ENCODE data around the gene KLHL10.
"Not testable (repeated sequence)": the region's sequence is repeated elsewhere in the genome, so short reads cannot be mapped to it uniquely, and the experiment has no call there.

The KLHL10 gene

GRCh38 chr17:41829961-41830360 lies 7.7 kb upstream of the KLHL10 start:
- not testable (repeated sequence) for H3K9ac ChIP-seq (ENCODE audit: low read depth in 1 of 2, low read length in 2 of 2); H3K27ac ChIP-seq (ENCODE audit: low read depth in 2 of 2, low read length in 2 of 2); H3K4me1 ChIP-seq (ENCODE audit: control insufficient read depth in 2 of 2, insufficient read depth in 2 of 2, low read length in 2 of 2); H3K4me3 ChIP-seq (ENCODE audit: low read length in 2 of 2); H3K27me3 ChIP-seq (ENCODE audit: control insufficient read depth in 2 of 2, insufficient read depth in 2 of 2, low read length in 2 of 2); H3K9me3 ChIP-seq (ENCODE audit: control insufficient read depth in 2 of 2, low read length in 2 of 2)
- peaks cover 0 to 17% of the 10 kb centered on the region in 2 donors for H3K36me3 ChIP-seq (ENCODE audit: control insufficient read depth in 2 of 2, insufficient read depth in 2 of 2, low read length in 2 of 2)

DNA sequence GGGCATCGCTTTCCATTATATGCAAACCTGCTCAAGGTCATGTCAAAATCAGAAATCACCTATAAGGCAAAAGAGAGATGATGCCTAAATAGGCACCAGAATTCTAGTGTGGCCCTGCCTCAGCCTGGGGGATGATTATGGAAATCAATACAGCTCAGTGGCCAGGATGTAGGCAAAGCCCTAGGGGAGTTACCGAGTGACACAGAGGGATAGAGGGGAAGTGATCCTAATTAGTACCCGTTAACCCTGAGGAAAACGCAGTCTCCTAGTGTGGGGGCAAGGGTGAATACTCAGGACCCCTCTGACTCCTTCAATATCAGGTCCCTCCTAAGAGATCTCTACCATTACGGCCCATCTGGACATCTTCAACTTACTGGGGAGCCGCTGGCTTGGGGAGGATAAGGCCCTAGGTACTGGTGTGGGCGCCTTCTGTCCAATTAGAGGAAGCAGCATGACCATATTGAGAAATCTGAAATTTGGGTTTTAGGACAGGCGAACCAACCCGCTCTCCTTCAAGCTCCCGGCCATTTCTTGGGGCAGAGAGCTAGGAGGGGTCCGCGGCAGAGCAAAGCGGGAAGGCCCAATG lies 2.3 kb upstream of the KLHL10 start:
- peak overlapping the region in 1 of 2 donors; percentile 23 for H3K27ac ChIP-seq (ENCODE audit: low read depth in 2 of 2, low read length in 2 of 2)
- H3K27me3 ChIP-seq (ENCODE audit: control insufficient read depth in 2 of 2, insufficient read depth in 2 of 2, low read length in 2 of 2): no peaks in the 10 kb centered on the region
- H3K9ac ChIP-seq (ENCODE audit: low read depth in 1 of 2, low read length in 2 of 2): peak overlapping the region; percentile 52 to 71
- H3K9me3 ChIP-seq (ENCODE audit: control insufficient read depth in 2 of 2, low read length in 2 of 2): no peaks in the 10 kb centered on the region
- peak overlapping the region; percentile 62 to 79 for H3K4me3 ChIP-seq (ENCODE audit: low read length in 2 of 2)
- peaks cover 0 to 6% of the 10 kb centered on the region in 2 donors for H3K36me3 ChIP-seq (ENCODE audit: control insufficient read depth in 2 of 2, insufficient read depth in 2 of 2, low read length in 2 of 2)
- H3K4me1 ChIP-seq (ENCODE audit: control insufficient read depth in 2 of 2, insufficient read depth in 2 of 2, low read length in 2 of 2): peaks cover 3 to 7% of the 10 kb centered on the region in 2 donors

DNA sequence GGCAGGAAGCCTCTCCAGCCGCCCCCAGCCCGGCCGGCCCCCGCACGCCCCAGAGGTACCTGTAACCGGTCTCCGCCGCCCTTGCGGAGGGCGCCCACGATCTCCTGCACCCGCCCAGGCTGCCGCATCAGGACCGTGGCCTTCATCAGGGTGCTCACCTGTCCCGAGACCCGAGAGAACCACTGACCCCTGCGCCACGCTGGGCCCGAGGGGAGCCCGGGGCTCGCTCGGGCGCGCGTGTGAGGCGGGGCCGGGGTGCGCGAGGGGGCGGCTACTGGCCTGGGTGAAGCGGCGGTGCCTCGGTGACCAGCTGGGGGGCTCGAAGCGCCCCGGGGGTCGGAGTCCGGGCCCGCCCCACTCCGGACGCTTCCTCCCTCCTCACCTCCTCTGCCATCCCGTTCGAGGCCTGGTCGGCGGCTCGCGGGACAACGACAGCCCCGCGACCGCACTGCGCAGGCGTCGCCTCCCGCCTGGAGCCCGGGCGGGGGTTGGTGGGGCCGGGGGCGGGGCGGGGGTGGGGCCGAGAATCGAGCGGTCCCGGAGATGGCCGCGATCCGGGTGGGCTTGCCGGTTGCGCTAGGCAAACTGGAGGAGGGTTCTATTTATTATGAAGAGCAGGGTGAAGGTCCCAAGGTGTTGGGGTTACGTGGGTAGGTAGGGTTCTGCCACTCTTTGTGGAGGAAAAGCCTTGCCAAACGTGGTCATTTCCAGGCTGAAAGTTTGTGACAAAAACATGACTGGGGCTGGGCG lies 1.6 kb upstream of the KLHL10 start, which contains the start of gene NT5C3B:
TSS of gene NT5C3B (minus strand) at position 433 of the 750 bp plus-strand sequence. CDS start at position 394, 39 bp downstream.
- Histone ChIP-seq H3K9ac (ENCODE audit: low read depth in 1 of 2, low read length in 2 of 2) (peak within 1 kb of the TSS; percentile 68 to 71), H3K36me3 (ENCODE audit: control insufficient read depth in 2 of 2, insufficient read depth in 2 of 2, low read length in 2 of 2) (peaks cover 0 to 4% of the 10 kb centered on the region in 2 donors), H3K9me3 (ENCODE audit: control insufficient read depth in 2 of 2, low read length in 2 of 2) (no peaks in the 10 kb centered on the region), H3K27ac (ENCODE audit: low read depth in 2 of 2, low read length in 2 of 2) (peak within 1 kb of the TSS in 1 of 2 donors; percentile 23), H3K4me3 (ENCODE audit: low read length in 2 of 2) (peak within 1 kb of the TSS; percentile 65 to 79), H3K27me3 (ENCODE audit: control insufficient read depth in 2 of 2, insufficient read depth in 2 of 2, low read length in 2 of 2) (no peaks in the 10 kb centered on the region), H3K4me1 (ENCODE audit: control insufficient read depth in 2 of 2, insufficient read depth in 2 of 2, low read length in 2 of 2) (peaks cover 3 to 7% of the 10 kb centered on the region in 2 donors)

DNA sequence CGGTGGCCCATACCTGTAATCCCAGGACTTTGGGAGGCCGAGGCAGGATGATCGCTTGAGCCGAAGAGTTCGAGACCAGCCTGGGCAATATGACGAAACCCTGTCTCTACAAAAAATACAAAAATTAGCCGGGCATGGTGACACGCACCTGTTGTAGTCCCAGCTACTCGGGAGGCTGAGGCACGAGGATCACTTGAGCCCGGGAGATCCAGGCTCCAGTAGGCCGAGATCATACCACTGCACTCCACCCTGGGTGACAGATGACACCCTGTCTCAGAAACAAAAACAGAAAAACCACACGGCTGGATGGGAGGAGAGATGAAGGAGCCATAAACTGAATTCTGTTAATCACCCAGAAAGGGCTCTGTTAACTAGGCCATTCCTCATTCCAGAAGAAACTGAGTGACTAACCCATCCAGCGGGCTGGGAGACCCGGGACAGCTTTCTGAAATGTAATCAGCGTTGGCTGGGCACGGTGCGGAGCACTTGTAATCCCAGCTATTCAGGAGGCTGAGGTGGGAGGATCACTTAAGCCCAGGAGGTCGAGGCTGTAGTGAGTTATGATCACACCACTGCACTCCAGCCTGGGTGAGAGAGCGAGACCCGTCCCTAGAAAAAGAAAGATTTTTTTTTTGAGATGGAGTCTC lies 952 bp upstream of the KLHL10 start:
- peak overlapping the region; percentile 65 to 79 for H3K4me3 ChIP-seq (ENCODE audit: low read length in 2 of 2)
- H3K36me3 ChIP-seq (ENCODE audit: control insufficient read depth in 2 of 2, insufficient read depth in 2 of 2, low read length in 2 of 2): no peaks in the 10 kb centered on the region
- H3K27me3 ChIP-seq (ENCODE audit: control insufficient read depth in 2 of 2, insufficient read depth in 2 of 2, low read length in 2 of 2): no peaks in the 10 kb centered on the region
- peak overlapping the region; percentile 34 to 68 for H3K9ac ChIP-seq (ENCODE audit: low read depth in 1 of 2, low read length in 2 of 2)
- no peaks in the 10 kb centered on the region for H3K9me3 ChIP-seq (ENCODE audit: control insufficient read depth in 2 of 2, low read length in 2 of 2)
- no peak overlapping the region for H3K27ac ChIP-seq (ENCODE audit: low read depth in 2 of 2, low read length in 2 of 2)
- peaks cover 3 to 7% of the 10 kb centered on the region in 2 donors for H3K4me1 ChIP-seq (ENCODE audit: control insufficient read depth in 2 of 2, insufficient read depth in 2 of 2, low read length in 2 of 2)

DNA sequence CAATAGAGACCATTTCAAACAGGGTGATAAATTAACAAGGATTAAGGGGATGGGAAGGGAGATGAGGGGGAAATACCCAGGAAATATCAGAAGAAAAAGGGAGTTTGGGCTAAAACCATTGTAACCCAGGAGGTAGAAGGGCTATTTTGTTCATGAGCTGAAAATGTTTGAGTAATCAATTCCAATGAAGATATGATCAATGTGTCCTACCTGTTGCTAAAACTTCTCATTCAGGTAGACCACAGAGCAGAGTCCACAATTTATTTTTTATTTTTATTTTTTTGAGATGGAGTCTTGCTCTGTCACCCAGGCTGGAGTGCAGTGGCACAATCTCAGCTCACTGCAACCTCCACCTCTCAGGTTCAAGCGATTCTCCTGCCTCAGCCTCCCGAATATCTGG lies 1.8 kb downstream of the KLHL10 start:
- H3K9ac ChIP-seq (ENCODE audit: low read depth in 1 of 2, low read length in 2 of 2); H3K9me3 ChIP-seq (ENCODE audit: control insufficient read depth in 2 of 2, low read length in 2 of 2); H3K4me3 ChIP-seq (ENCODE audit: low read length in 2 of 2); H3K36me3 ChIP-seq (ENCODE audit: control insufficient read depth in 2 of 2, insufficient read depth in 2 of 2, low read length in 2 of 2); H3K27me3 ChIP-seq (ENCODE audit: control insufficient read depth in 2 of 2, insufficient read depth in 2 of 2, low read length in 2 of 2); H3K4me1 ChIP-seq (ENCODE audit: control insufficient read depth in 2 of 2, insufficient read depth in 2 of 2, low read length in 2 of 2); H3K27ac ChIP-seq (ENCODE audit: low read depth in 2 of 2, low read length in 2 of 2): not testable (repeated sequence)

DNA sequence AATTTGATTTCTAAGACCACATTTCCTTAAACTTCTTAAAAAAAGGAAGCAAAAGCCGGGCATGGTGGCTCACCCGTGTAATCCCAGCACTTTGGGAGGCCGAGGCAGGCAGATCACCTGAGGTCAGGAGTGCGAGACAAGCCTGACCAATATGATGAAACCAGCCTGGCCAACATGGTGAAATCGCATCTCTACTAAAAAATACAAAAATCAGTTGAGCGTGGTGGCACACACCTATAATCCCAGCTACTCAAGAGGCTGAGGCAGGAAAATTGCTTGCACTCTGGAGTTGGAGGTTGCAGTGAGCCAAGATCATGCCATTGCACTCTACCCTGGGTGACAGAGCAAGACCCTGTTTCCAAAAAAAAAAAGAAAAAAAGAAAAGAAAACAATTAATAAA lies 3.2 kb downstream of the KLHL10 start:
- not testable (repeated sequence) for H3K36me3 ChIP-seq (ENCODE audit: control insufficient read depth in 2 of 2, insufficient read depth in 2 of 2, low read length in 2 of 2); H3K4me3 ChIP-seq (ENCODE audit: low read length in 2 of 2); H3K9me3 ChIP-seq (ENCODE audit: control insufficient read depth in 2 of 2, low read length in 2 of 2); H3K27ac ChIP-seq (ENCODE audit: low read depth in 2 of 2, low read length in 2 of 2); H3K4me1 ChIP-seq (ENCODE audit: control insufficient read depth in 2 of 2, insufficient read depth in 2 of 2, low read length in 2 of 2); H3K27me3 ChIP-seq (ENCODE audit: control insufficient read depth in 2 of 2, insufficient read depth in 2 of 2, low read length in 2 of 2); H3K9ac ChIP-seq (ENCODE audit: low read depth in 1 of 2, low read length in 2 of 2)

DNA sequence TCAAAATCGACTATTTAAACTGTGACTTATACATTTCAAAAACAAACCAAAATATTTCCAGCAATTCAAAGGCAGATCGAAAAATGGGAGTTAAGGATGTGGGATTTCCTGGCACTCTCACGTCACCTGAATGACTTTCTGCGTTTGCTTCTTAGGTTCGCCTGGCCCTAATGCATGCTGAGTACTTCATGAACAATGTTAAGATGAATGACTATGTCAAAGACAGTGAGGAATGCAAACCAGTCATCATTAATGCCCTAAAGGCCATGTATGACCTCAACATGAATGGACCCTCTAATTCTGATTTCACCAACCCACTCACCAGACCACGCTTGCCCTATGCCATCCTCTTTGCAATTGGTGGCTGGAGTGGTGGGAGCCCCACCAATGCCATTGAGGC lies 7.3 kb downstream of the KLHL10 start:
- no peak overlapping the region for H3K27ac ChIP-seq (ENCODE audit: low read depth in 2 of 2, low read length in 2 of 2)
- H3K27me3 ChIP-seq (ENCODE audit: control insufficient read depth in 2 of 2, insufficient read depth in 2 of 2, low read length in 2 of 2): no peaks in the 10 kb centered on the region
- no peaks in the 10 kb centered on the region for H3K4me1 ChIP-seq (ENCODE audit: control insufficient read depth in 2 of 2, insufficient read depth in 2 of 2, low read length in 2 of 2)
- no peak overlapping the region for H3K4me3 ChIP-seq (ENCODE audit: low read length in 2 of 2)
- H3K9me3 ChIP-seq (ENCODE audit: control insufficient read depth in 2 of 2, low read length in 2 of 2): no peaks in the 10 kb centered on the region
- H3K36me3 ChIP-seq (ENCODE audit: control insufficient read depth in 2 of 2, insufficient read depth in 2 of 2, low read length in 2 of 2): no peaks in the 10 kb centered on the region
- no peak overlapping the region for H3K9ac ChIP-seq (ENCODE audit: low read depth in 1 of 2, low read length in 2 of 2)

DNA sequence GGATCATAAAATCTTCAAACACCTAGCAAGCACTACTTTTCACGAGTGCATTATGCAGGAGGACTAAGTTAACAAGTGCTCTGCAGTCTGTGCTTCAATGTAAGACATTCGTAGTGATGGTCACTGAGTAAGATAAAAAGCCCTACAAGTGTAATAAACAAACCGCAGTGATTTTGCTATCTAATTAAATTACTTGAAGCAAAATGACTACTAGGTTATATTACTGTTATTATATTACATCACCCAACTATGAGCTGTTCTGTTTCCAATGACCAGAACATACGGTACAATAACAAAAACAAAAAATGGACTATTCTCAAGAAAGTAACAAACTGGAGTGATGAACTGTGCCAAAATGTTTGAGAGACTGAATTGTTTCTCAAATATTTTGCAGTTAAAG lies 11.2 kb downstream of the KLHL10 start:
- Histone ChIP-seq H3K27ac (ENCODE audit: low read depth in 2 of 2, low read length in 2 of 2) (no peak overlapping the region), H3K9ac (ENCODE audit: low read depth in 1 of 2, low read length in 2 of 2) (no peak overlapping the region), H3K9me3 (ENCODE audit: control insufficient read depth in 2 of 2, low read length in 2 of 2) (no peaks in the 10 kb centered on the region), H3K27me3 (ENCODE audit: control insufficient read depth in 2 of 2, insufficient read depth in 2 of 2, low read length in 2 of 2) (no peaks in the 10 kb centered on the region), H3K4me3 (ENCODE audit: low read length in 2 of 2) (no peak overlapping the region), H3K36me3 (ENCODE audit: control insufficient read depth in 2 of 2, insufficient read depth in 2 of 2, low read length in 2 of 2) (peaks cover 5 to 9% of the 10 kb centered on the region in 2 donors), H3K4me1 (ENCODE audit: control insufficient read depth in 2 of 2, insufficient read depth in 2 of 2, low read length in 2 of 2) (no peaks in the 10 kb centered on the region)

GRCh38 chr17:41849251-41849990 lies 11.8 kb downstream of the KLHL10 start:
- Histone ChIP-seq H3K36me3 (ENCODE audit: control insufficient read depth in 2 of 2, insufficient read depth in 2 of 2, low read length in 2 of 2) (peaks cover 10 to 15% of the 10 kb centered on the region in 2 donors), H3K4me3 (ENCODE audit: low read length in 2 of 2) (no peak overlapping the region), H3K9me3 (ENCODE audit: control insufficient read depth in 2 of 2, low read length in 2 of 2) (no peaks in the 10 kb centered on the region), H3K9ac (ENCODE audit: low read depth in 1 of 2, low read length in 2 of 2) (no peak overlapping the region), H3K4me1 (ENCODE audit: control insufficient read depth in 2 of 2, insufficient read depth in 2 of 2, low read length in 2 of 2) (no peaks in the 10 kb centered on the region), H3K27ac (ENCODE audit: low read depth in 2 of 2, low read length in 2 of 2) (no peak overlapping the region), H3K27me3 (ENCODE audit: control insufficient read depth in 2 of 2, insufficient read depth in 2 of 2, low read length in 2 of 2) (no peaks in the 10 kb centered on the region)

GRCh38 chr17:41851382-41851781 lies 13.8 kb downstream of the KLHL10 start:
- not testable (repeated sequence) for H3K9me3 ChIP-seq (ENCODE audit: control insufficient read depth in 2 of 2, low read length in 2 of 2); H3K9ac ChIP-seq (ENCODE audit: low read depth in 1 of 2, low read length in 2 of 2); H3K27ac ChIP-seq (ENCODE audit: low read depth in 2 of 2, low read length in 2 of 2); H3K4me3 ChIP-seq (ENCODE audit: low read length in 2 of 2); H3K27me3 ChIP-seq (ENCODE audit: control insufficient read depth in 2 of 2, insufficient read depth in 2 of 2, low read length in 2 of 2); H3K4me1 ChIP-seq (ENCODE audit: control insufficient read depth in 2 of 2, insufficient read depth in 2 of 2, low read length in 2 of 2)
- H3K36me3 ChIP-seq (ENCODE audit: control insufficient read depth in 2 of 2, insufficient read depth in 2 of 2, low read length in 2 of 2): peaks cover 13 to 21% of the 10 kb centered on the region in 2 donors

Data from mucosa of rectum (tissue), 2 donors.